ENCODE measurements around the gene LTC4S.
"Not testable (repeated sequence)": the region's sequence is repeated elsewhere in the genome, so short reads cannot be mapped to it uniquely, and the experiment has no call there.

The LTC4S gene

GRCh38 chr5:179771311-179771895, 22.4 kb upstream of the LTC4S start:
- DNase-seq, result no peak

DNA sequence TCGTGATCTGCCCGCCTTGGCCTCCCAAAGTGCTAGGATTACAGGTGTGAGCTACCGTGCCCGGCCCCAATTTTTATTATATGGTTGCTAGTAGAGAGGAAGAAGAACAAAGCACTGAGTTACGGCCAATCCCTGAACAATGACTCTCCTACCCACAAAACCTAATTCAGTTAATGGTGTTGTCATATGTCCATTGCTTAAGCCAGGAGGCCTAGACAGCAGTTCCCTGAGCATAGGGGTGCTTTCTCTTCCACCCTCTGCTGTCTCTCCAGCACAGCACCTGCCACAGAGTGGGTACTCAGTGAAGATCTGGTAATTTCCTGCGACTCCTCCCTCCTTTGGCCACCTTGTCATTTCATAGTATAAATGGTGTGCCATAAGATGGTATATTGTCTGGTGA, 21.4 kb upstream of the LTC4S start:
- no peak for DNase-seq

- no peak for DNase-seq
These were observed 20.1 kb upstream of the LTC4S start for GRCh38 chr5:179773686-179774040.

- no peak for DNase-seq
These were observed 19.3 kb upstream of the LTC4S start for GRCh38 chr5:179774442-179774841.

DNA sequence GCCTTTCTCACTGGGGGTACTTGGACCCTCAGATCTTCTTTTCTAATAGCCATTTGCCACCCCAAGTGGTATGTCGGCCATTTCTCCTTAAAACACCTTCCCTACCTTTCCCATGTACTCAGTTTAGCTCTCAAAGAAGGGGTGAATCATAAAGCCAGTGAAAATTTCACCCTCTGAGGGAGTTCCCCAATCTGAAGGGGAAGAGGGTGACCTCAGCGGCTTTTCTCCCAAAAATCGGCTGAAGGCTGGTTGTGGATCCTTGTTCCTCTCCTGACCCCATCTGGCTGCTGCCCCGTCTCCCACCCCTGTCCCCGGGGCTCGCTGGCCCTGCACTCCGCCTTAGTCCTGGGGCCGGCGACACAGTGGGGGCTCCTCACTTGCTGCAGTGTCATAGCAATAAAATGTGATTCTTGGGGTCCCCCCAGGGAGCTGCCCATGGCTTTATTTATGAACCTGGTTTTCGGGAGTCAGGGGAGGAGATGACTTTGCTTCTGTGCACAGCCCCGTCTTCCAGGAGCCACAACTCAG, 17.3 kb upstream of the LTC4S start:
- DNase-seq, result no peak

DNA sequence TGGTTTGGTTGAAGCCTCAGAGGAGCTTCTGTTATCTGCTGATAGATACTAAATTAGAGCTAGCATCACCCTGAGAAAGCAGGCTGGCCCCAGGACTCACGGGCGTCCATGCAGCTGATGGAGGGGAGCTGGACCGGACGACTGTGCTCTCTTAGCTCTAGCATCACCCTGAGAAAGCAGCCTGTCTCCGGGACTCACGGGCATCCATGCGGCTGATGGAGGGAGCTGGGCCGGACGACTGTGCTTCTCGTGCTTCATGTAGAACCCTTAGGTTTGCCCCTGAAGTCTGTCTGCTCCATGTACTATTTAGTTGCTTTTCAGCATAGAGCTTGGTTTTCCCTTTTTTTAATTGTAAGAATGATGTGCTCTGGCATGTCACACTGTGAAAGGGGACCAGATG, 16.3 kb upstream of the LTC4S start:
- DNase-seq, result no peak

DNA sequence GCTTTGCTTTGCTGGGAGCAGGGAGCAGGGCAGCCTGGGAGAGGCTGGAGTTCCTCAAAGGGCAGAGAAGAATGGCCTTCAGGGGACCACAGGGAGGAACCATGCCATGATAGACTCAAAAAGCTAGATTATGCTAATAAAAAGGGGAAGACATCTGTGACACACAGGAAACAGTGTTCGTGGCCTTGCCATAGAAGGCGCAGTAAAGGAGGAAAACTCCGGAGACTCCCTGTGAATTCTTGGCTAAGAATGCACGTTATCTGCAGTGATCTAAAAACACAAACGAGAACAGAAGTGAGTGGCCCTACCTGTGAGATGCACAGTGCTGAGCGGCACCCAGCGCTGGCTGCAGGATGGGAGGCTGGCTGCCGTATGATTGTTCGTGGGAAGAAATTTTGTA, 15.9 kb upstream of the LTC4S start:
- no peak for DNase-seq

DNA sequence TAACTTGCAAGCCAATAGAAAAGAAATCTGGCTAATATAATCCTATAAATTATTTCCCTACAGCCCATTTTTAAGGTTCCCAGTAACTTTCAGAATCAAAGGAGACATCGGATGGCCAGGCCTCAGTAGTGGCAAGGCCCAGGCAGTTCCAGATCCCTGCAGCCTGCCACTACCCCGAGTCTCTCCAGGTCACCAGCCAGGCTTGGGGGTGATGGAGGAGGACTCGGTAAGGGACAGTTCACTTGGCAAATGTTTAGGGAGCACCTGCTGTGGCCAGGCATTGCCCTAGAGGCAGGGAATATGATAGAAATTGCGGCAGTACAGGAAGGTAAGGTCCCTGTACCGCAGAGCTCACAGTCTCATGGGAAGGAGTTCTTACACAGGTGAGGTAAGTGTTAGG, 15.2 kb upstream of the LTC4S start:
- DNase-seq, result no peak

DNA sequence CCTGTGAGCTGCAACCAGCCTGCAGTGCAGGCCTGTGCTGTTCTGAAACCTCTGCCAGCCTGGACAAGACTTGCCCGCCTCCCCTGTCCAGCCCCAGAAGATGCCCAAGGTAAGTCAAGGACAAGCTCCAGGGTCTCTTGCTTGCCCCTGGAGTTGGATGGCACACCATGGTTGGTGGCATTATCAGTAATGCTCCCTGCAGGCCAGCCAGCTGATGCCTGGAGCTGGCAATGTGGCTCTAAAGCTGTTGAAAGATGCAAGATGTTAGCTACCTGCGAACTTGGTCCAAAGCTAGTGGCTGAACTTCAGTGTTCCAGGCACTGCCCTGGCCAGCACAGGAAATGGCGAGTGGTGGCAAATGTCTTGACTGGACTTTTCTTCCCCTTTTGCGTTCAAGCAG, 14.0 kb upstream of the LTC4S start:
- no peak for DNase-seq

DNA sequence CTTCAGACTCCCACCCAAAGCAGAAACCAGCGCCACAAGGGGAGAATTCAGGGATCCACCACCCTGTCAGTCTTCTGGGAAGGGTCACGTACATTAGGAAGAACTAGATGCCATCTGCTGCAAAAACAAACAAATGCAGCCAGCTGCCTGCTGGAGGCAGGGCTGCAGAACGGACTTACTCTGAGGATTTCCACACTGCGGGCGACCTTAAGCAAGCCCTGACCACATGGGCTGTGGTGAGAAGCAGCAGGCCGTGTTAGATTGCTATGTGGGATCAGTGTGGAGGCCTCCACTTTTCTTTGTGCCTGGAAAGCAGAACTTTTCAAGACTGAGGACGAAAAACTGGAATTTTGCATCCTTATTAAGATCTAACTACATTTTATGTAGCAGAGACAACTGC, 13.4 kb upstream of the LTC4S start:
- DNase-seq, result no peak

DNA sequence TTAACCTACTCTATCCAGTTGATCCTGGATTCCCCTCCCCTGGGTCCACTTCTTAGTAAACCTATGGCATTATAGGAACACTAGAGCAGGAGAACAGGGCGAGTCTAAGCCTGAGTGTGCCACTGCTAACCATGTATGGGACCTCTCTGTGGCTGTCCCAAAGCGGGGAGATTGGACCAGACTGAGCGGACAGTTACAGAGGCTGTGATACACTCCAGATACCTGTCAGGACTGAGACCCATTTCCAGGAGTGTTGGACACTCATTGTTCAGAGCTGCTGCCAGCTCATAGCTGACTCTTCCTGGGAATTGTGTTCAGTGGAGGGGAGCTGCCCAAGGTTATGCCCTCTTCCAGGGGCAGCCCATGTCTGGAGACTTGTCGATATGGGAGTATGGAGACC, 11.9 kb upstream of the LTC4S start:
- no peak for DNase-seq

- DNase-seq, result no peak
These were observed 10.7 kb upstream of the LTC4S start for GRCh38 chr5:179783128-179783527.

DNA sequence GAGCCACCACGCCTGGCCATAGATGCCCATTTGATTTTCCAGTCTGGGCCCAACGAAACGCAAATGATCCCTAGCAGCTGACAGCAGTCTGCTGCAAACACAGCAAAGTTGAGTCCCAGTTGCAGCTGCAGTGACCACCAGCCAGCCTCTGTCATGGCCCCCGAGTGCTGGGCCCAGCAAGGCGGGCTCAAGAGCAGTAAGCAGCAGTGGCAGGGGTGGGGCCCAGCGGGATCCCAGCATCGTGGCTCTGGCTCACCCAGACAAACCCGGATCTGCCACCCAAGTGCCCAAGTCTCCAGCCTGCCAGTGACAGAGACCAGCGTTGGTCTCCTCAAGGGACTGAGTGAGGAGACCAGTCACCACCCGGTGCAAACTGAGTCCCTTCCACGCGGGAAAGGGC, 6.9 kb upstream of the LTC4S start:
- no peak for DNase-seq

- DNase-seq, result no peak
These were observed 5.5 kb upstream of the LTC4S start for GRCh38 chr5:179788193-179788854.

GRCh38 chr5:179789278-179789677, 4.5 kb upstream of the LTC4S start:
- not testable (repeated sequence) for DNase-seq

GRCh38 chr5:179791881-179792611, 1.7 kb upstream of the LTC4S start:
- DNase-seq, result no peak

- DNase-seq, result no peak
These were observed 946 bp upstream of the LTC4S start for GRCh38 chr5:179792612-179793467.

- no peak for DNase-seq
These were observed 385 bp downstream of the LTC4S start for GRCh38 chr5:179794171-179794570.

GRCh38 chr5:179794575-179794974, 789 bp downstream of the LTC4S start:
- DNase-seq, result no peak

GRCh38 chr5:179795049-179795862, 1.5 kb downstream of the LTC4S start:
- DNase-seq, result no peak

DNA sequence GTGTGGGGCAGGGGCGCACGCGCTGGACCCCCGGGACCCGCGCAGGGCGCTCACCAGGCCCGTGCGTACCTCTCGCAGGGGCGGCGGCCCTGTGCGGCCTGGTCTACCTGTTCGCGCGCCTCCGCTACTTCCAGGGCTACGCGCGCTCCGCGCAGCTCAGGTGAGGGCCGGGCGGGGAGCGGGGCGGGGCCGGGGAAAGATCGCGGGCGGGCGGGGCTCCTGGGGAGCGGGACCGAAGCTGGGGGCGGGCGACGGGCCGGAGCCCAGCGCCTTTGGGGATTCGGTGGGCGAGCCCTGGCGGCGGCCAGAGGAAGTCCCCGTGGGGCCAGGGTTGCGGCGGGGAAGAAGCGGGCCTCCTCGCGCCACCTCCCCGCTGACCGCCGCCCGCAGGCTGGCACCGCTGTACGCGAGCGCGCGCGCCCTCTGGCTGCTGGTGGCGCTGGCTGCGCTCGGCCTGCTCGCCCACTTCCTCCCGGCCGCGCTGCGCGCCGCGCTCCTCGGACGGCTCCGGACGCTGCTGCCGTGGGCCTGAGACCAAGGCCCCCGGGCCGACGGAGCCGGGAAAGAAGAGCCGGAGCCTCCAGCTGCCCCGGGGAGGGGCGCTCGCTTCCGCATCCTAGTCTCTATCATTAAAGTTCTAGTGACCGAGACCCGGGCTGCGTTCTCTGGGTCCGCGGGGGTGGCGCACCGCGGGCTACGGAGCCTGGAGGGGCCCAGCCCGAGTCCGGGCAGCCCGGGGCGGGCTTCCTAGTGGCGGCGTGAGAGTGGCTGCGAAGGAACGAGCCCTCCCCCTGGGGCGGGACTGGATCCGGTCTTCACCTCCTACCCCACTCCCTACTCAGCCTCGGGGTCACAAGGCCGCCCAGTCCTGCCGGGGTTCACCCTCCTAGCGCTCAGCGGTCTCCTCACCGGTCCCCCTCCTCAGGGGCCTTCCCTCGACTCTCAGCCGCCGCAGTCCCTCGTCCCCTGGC, 2.4 kb downstream of the LTC4S start:
- no peak for DNase-seq

Data from NCI-H2081 treated with DMSO at 0.1 percent for 48 hours (cell line).